GM20000 (cell line): ENCODE measurements around the gene TMEM163.
"Not testable (repeated sequence)": the region's sequence is repeated elsewhere in the genome, so short reads cannot be mapped to it uniquely, and the experiment has no call there.

ENCODE experiments used
- DNase-seq: peaks from one replicate; pipeline ENCODE4 v3.0.0; 2012; ENCODE audit warnings: low spot score
- TF ChIP-seq, protein P1 (sequence below): IDR thresholded peaks from 2 replicates; pipeline ENCODE4 v1.5.1; 2012; ENCODE audit warnings: mild to moderate bottlenecking, control low read depth; ENCODE audit errors: extremely low read depth, missing control alignments

The TMEM163 gene

DNA sequence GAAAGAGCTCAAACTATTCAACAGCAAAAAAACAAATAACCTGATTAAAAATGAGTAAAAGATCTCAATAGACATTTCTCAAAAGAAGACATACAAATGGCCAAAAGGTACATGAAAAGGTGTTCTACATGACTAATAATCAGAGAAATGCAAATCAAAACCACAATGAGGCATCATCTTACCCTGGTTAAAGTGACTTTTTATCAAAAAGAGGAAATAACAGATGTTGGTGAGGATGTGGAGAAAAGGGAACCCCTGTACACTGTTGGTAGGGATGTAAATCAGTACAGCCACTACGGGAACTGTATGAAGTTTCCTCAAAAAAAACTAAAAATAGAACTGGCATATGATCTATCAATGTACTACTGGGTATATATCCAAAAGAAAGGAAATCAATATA, 39.8 kb upstream of the TMEM163 start:
- no peak for DNase-seq
- TF ChIP-seq, protein P1, sequence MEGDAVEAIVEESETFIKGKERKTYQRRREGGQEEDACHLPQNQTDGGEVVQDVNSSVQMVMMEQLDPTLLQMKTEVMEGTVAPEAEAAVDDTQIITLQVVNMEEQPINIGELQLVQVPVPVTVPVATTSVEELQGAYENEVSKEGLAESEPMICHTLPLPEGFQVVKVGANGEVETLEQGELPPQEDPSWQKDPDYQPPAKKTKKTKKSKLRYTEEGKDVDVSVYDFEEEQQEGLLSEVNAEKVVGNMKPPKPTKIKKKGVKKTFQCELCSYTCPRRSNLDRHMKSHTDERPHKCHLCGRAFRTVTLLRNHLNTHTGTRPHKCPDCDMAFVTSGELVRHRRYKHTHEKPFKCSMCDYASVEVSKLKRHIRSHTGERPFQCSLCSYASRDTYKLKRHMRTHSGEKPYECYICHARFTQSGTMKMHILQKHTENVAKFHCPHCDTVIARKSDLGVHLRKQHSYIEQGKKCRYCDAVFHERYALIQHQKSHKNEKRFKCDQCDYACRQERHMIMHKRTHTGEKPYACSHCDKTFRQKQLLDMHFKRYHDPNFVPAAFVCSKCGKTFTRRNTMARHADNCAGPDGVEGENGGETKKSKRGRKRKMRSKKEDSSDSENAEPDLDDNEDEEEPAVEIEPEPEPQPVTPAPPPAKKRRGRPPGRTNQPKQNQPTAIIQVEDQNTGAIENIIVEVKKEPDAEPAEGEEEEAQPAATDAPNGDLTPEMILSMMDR, result no peak

DNA sequence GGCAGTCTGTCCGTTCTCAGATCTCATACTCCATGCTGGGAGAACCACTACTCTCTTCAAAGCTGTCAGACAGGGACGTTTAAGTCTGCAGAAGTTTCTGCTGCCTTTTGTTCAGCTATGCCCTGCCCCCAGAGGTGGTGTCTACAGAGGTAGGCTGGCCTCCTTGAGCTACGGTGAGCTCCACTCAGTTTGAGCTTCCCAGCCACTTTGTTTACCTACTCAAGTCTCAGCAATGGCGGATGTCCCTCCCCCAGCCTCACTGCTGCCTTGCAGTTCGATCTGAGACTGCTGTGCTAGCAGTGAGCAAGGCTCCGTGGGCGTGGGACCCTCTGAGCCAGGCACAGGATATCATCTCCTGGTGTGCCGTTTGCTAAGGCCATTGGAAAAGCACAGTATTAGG, 33.2 kb upstream of the TMEM163 start:
- DNase-seq, result not testable (repeated sequence)

DNA sequence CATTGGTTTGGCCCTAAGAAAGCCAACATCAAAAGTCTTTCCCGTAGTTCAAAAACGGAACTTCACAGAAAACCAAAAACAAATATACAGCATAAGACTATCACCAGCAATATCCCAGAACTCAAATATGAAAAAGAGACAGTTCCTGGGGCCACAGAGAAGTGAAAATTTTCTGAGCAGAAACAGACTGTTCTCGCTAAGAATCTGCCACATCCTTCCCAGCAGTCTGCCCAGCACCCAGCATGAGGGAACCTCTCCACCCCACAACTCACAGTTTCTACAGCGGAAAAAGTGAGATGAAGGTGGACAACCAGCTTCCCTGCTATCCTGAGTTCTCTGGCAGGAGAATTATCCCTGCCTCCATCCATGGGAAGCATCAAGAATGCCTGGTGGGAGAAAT, 26.7 kb upstream of the TMEM163 start:
- TF ChIP-seq, protein P1, result no peak

DNA sequence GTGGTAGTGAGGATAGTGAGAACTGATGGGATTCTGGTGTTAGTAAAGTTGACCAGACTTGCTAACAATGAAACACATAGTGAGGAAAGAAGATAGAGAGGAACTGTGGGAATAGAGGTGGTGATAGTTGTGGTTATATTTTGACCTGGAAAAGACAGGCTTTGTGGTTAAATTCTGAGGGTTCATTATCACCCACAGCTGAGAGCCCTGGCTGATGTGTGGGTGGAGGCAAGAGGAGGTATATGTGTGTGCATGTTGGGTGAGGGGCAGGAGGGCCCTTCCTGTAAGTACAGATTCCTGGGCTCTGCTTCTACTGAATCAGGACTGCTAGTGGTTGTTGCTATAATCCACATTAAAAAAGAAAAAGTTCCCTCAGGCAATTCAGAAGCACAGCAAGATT, 26.2 kb upstream of the TMEM163 start:
- no peak for DNase-seq
- TF ChIP-seq, protein P1, result no peak

More for the DNA sequence above, 26.7 kb upstream of the TMEM163 start:
- DNase-seq, result no peak

DNA sequence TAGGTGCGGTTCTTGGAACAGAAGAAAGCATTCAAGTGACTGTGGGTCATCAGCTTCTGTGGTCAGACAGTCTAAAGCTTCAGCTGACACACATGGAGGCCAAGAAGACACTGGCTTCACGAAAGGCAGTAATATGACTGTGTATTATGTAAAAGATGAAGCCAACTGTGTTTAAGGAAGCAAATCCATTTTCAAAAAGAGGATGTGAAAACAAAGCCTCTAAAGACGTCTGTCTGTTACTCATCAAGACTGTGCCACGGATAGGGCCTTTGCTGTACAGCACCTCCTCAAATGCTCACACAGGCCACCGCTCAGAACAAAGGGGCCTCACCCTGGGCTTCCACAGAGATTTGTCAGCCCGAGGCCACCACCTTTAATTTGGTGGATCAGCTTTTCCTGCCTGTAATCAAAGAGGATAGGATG, 21.1 kb upstream of the TMEM163 start:
- DNase-seq, result peak; percentile 75
- TF ChIP-seq, protein P1, result no peak

DNA sequence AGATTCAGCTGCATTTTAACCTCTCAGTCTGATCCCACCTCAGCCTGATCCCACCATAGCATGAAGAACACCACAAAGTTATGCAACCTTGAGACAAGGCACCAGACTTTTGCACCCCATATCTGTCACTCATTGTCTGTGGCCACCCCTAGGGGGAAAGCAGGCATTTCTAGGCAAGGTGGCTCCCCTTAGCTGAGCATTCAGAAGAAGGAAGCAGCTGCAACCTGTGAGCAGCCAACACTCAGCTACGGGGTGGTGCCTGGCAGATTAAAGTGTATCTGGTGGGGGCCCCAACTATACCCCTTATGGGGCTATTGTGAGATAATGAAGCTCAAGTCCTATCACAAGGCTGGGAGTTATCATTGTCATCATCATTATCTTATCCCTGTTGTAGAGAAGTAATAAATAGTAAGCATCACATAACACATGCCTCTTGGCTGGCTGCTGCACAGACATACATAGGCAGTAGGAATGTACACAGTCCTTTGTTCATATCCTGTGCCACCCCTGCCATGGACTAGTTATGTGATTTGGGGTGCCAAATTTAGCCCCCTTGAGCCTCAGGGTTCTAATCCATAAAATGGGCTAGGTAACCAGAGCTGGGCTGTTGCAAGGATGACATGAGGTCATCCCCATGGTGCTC, 20.6 kb upstream of the TMEM163 start:
- TF ChIP-seq, protein P1, result no peak
- DNase-seq, result no peak

DNA sequence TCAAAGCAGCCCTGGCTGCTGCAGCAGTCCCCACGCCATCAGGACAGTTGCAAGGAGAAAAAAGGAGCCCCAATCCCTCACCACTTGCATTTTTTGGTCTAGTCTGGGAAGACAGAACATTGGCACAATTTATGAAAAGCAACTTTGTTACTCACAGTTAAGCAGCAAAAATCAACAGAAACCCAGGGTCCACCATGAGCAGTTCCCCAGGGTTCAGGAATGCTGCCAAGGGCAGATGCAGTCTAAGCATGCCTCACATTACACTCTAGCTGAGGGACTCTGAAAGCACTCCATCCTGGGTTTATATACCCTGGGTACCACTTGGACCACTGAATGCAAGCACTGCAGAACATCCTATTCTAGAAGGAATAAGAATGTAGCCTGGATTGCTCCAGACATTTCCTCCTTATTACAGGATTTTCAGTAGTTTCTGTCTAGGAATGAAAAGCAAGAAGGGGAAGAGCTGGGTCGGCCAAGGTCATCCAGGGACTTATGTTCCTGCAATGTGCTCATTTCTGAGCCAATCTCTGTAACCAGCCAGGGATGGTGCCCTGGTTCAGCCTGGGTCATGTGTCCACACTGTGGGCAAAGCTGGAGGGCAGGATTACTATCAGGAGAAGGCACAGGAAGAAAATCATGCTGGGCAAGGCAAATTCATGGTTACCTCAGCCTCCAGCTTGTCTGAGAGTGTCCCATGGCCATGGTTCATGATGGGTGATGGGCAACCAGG, 19.5 kb upstream of the TMEM163 start:
- no peak for DNase-seq
- TF ChIP-seq, protein P1, result no peak

DNA sequence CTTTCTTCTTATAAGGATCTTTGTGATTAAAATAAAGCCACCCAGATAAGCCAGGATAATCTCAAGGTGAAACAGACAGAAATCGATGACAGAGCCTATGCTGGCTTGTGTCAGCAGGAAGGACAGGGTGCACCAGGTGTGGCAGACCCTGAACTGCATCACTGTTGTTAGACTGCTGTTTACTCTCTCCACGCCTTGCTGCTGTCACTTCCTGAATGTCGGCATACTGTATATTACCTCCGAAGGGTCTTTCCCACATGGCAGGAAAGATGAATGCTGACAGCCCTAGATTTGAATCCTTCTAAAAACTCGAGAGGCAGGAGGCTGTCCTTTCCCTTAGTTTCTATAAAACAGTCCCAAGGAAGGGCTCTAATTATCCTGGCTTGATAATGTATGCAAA, 18.9 kb upstream of the TMEM163 start:
- no peak for DNase-seq
- TF ChIP-seq, protein P1, result no peak
